Stimulated activated CD4-positive, alpha-beta T cell treated with anti-CD3 and anti-CD28 coated beads, Interleukin-15, amount 100 ng/mL, for 48 hours (primary cell): ENCODE data around the gene CDV3.
"Not testable (repeated sequence)": the region's sequence is repeated elsewhere in the genome, so short reads cannot be mapped to it uniquely, and the experiment has no call there.

Experiments used
- DNase-seq, 2 donors: peaks; one replicate each; pipeline ENCODE4 v3.0.0-alpha.2; 2020; ENCODE audit warnings: low read depth in 2 of 2

CDV3 gene

GRCh38 chr3:133573629-133574194, at the start of gene CDV3:
CDV3 (plus strand) TSS chr3:133573686; CDS start chr3:133574045, 359 bp downstream.
- no peak for DNase-seq

- DNase-seq, result not testable (repeated sequence)
Measured at GRCh38 chr3:133523758-133524157, 49.7 kb upstream of the CDV3 start.

- DNase-seq, result no peak
Measured at GRCh38 chr3:133525435-133525834, 48.1 kb upstream of the CDV3 start.

- no peak for DNase-seq
Measured at GRCh38 chr3:133527081-133527715, 46.3 kb upstream of the CDV3 start.

GRCh38 chr3:133529809-133530208, 43.7 kb upstream of the CDV3 start:
- DNase-seq, result no peak

- no peak for DNase-seq
Measured at GRCh38 chr3:133531981-133532380, 41.5 kb upstream of the CDV3 start.

GRCh38 chr3:133532951-133533350, 40.5 kb upstream of the CDV3 start:
- no peak for DNase-seq

GRCh38 chr3:133535971-133536881, 37.3 kb upstream of the CDV3 start:
- DNase-seq, result no peak

GRCh38 chr3:133537131-133537530, 36.4 kb upstream of the CDV3 start:
- not testable (repeated sequence) for DNase-seq

GRCh38 chr3:133538154-133538553, 35.3 kb upstream of the CDV3 start:
- no peak for DNase-seq

GRCh38 chr3:133540896-133541674, 32.4 kb upstream of the CDV3 start:
- DNase-seq, result no peak

GRCh38 chr3:133542871-133543270, 30.6 kb upstream of the CDV3 start:
- DNase-seq, result no peak

- not testable (repeated sequence) for DNase-seq
Measured at GRCh38 chr3:133544983-133545382, 28.5 kb upstream of the CDV3 start.

GRCh38 chr3:133547432-133548041, 25.9 kb upstream of the CDV3 start:
- DNase-seq, result no peak

GRCh38 chr3:133548090-133548489, 25.4 kb upstream of the CDV3 start:
- no peak for DNase-seq

GRCh38 chr3:133549565-133549964, 23.9 kb upstream of the CDV3 start:
- no peak for DNase-seq

GRCh38 chr3:133551589-133551988, 21.9 kb upstream of the CDV3 start:
- not testable (repeated sequence) for DNase-seq

GRCh38 chr3:133561679-133562078, 11.8 kb upstream of the CDV3 start:
- DNase-seq, result no peak

GRCh38 chr3:133562376-133562775, 11.1 kb upstream of the CDV3 start:
- DNase-seq, result no peak

GRCh38 chr3:133563186-133563591, 10.3 kb upstream of the CDV3 start:
- no peak for DNase-seq

- no peak for DNase-seq
Measured at GRCh38 chr3:133563816-133564215, 9.7 kb upstream of the CDV3 start.
